Type B pancreatic cell (in vitro differentiated cells): Measurements from ENCODE around the gene CYP2J2. TPM values are rescaled to one million over a fixed set of nuclear protein-coding genes. Genes with fewer than 3 reads are reported as not detected.

ENCODE experiments used
- total RNA-seq: library from RNA; stranded (reverse); gene quantifications from 2 replicates; pipeline ENCODE4 v1.2.1, GENCODE V29; 2021; ENCODE audit warnings: low replicate concordance

CYP2J2 gene
- total RNA-seq, 1 donor from 2014 or later, result 1.5 TPM

Other genes starting within 250 kb of the CYP2J2 start
- gene HOOK1, start 111.8 kb downstream of the CYP2J2 start, total RNA-seq, result 21.2 and 42.7 TPM in 2 replicates
- gene C1orf87, start 147.0 kb upstream of the CYP2J2 start, total RNA-seq, result not detected in 2 replicates